Measurements from ENCODE around the gene PCSK5. TPM values are rescaled to one million over a fixed set of nuclear protein-coding genes. Genes with fewer than 3 reads are reported as not detected.
A peak's percentile ranks its signal among the peaks of the same experiment; 100 is the strongest.

Gene PCSK5
- total RNA-seq, 2 experiments from 2014 or later, result 0.76 TPM; not detected in 1

GRCh38 chr9:76351006-76351405 is 460.5 kb downstream of the PCSK5 start:
- intact Hi-C loops (cut with micrococcal nuclease; ENCODE audit: unreplicated experiment), result no loop called here

DNA sequence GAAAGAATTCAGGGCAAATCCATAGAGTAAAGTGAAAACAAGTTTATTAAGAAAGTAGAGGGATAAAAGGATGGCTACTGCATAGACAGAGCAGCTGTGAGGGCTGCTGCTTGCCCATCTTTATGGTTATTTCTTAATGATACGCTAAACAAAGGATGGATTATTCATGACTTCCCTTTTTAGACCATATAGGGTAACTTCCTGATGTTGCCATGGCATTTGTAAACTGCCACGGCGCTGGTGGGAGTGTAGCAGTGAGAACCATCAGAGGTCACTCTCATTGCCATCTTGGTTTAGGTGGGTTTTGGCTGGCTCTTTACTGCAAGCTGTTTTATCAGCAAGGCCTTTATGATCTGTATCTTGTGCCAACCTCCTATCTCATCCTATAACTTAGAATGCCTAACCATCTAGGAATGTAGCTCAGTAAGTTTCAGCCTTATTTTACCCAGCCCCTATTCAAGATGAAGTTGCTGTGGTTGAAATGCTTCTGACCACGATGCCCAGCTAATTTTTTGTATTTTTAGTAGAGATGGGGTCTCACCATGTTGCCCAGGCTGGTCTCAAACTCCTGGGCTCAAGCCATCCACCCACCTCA is 461.6 kb downstream of the PCSK5 start:
- Histone ChIP-seq H3K79me2 (ENCODE audit: insufficient read depth, low read depth, low read length) (no peaks in the 10 kb centered on the region), H3K4me2 (ENCODE audit: low read length) (no peak overlapping the region), H3K9me2 (ENCODE audit: insufficient read depth, low read length) (no peaks in the 10 kb centered on the region), H3K4me1 (ENCODE audit: insufficient read depth, low read length, poor library complexity, severe bottlenecking) (no peaks in the 10 kb centered on the region), H3K4me3 (ENCODE audit: low read depth, low read length, poor library complexity, severe bottlenecking) (no peak overlapping the region), H3K9me3 (ENCODE audit: low read length) (no peaks in the 10 kb centered on the region), H2AFZ (ENCODE audit: low read length) (no peak overlapping the region), H4K20me1 (ENCODE audit: insufficient read depth, low read length) (no peaks in the 10 kb centered on the region), H3K27ac (ENCODE audit: low read depth, low read length, poor library complexity, severe bottlenecking) (no peak overlapping the region), H3K36me3 (ENCODE audit: insufficient read depth, low read length) (no peaks in the 10 kb centered on the region)
- BruUV-seq (replicated peaks), result no TSS peak
- intact Hi-C loops (cut with micrococcal nuclease; ENCODE audit: unreplicated experiment), result no loop called here
- POLR2A ChIA-PET, result interaction anchor here (0.6 to 1.5 kb wide), 2 partner anchors 17 to 31 kb away, joined by 3 to 5 read pairs; no protein-coding TSS in a partner anchor
- CTCF ChIA-PET (ENCODE audit: unreplicated experiment), result no interaction called here
- DNase-seq (ENCODE audit: low spot score), result no peak
- TF ChIP-seq, protein P1, sequence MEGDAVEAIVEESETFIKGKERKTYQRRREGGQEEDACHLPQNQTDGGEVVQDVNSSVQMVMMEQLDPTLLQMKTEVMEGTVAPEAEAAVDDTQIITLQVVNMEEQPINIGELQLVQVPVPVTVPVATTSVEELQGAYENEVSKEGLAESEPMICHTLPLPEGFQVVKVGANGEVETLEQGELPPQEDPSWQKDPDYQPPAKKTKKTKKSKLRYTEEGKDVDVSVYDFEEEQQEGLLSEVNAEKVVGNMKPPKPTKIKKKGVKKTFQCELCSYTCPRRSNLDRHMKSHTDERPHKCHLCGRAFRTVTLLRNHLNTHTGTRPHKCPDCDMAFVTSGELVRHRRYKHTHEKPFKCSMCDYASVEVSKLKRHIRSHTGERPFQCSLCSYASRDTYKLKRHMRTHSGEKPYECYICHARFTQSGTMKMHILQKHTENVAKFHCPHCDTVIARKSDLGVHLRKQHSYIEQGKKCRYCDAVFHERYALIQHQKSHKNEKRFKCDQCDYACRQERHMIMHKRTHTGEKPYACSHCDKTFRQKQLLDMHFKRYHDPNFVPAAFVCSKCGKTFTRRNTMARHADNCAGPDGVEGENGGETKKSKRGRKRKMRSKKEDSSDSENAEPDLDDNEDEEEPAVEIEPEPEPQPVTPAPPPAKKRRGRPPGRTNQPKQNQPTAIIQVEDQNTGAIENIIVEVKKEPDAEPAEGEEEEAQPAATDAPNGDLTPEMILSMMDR (conservative IDR thresholded peaks at IDR 0.05; ENCODE audit: low read length), result no peak
- no peak for TF ChIP-seq EZH2phosphoT487 (IDR thresholded peaks at IDR 0.05; ENCODE audit: borderline replicate concordance, low read depth, low read length)

More at GRCh38 chr9:76351006-76351405, 460.5 kb downstream of the PCSK5 start:
- Histone ChIP-seq H3K79me2 (ENCODE audit: insufficient read depth, low read depth, low read length) (no peaks in the 10 kb centered on the region), H3K9me2 (ENCODE audit: insufficient read depth, low read length) (no peaks in the 10 kb centered on the region), H3K27ac (ENCODE audit: low read depth, low read length, poor library complexity, severe bottlenecking) (no peak overlapping the region), H4K20me1 (ENCODE audit: insufficient read depth, low read length) (no peaks in the 10 kb centered on the region), H2AFZ (ENCODE audit: low read length) (no peak overlapping the region), H3K9me3 (ENCODE audit: low read length) (no peaks in the 10 kb centered on the region), H3K4me3 (ENCODE audit: low read depth, low read length, poor library complexity, severe bottlenecking) (no peak overlapping the region), H3K36me3 (ENCODE audit: insufficient read depth, low read length) (no peaks in the 10 kb centered on the region), H3K4me1 (ENCODE audit: insufficient read depth, low read length, poor library complexity, severe bottlenecking) (no peaks in the 10 kb centered on the region), H3K4me2 (ENCODE audit: low read length) (no peak overlapping the region)
- CTCF ChIA-PET (ENCODE audit: unreplicated experiment), result no interaction called here
- TF ChIP-seq, protein P1 (conservative IDR thresholded peaks at IDR 0.05; ENCODE audit: low read length), result no peak
- no peak for TF ChIP-seq EZH2phosphoT487 (IDR thresholded peaks at IDR 0.05; ENCODE audit: borderline replicate concordance, low read depth, low read length)
- peak; percentile 19 for DNase-seq (ENCODE audit: low spot score)
- no TSS peak for BruUV-seq (replicated peaks)
- POLR2A ChIA-PET, result interaction anchor here (1.0 kb wide), 3 partner anchors 9 to 37 kb away, joined by 5 read pairs; no protein-coding TSS in a partner anchor

GRCh38 chr9:76353280-76353679 is 462.8 kb downstream of the PCSK5 start:
- Histone ChIP-seq H2AFZ (ENCODE audit: low read length) (no peak overlapping the region), H3K36me3 (ENCODE audit: insufficient read depth, low read length) (no peaks in the 10 kb centered on the region), H3K9me3 (ENCODE audit: low read length) (no peaks in the 10 kb centered on the region), H3K9me2 (ENCODE audit: insufficient read depth, low read length) (no peaks in the 10 kb centered on the region), H3K27ac (ENCODE audit: low read depth, low read length, poor library complexity, severe bottlenecking) (no peak overlapping the region), H3K4me3 (ENCODE audit: low read depth, low read length, poor library complexity, severe bottlenecking) (no peak overlapping the region), H4K20me1 (ENCODE audit: insufficient read depth, low read length) (no peaks in the 10 kb centered on the region), H3K79me2 (ENCODE audit: insufficient read depth, low read depth, low read length) (no peaks in the 10 kb centered on the region), H3K4me1 (ENCODE audit: insufficient read depth, low read length, poor library complexity, severe bottlenecking) (no peaks in the 10 kb centered on the region), H3K4me2 (ENCODE audit: low read length) (no peak overlapping the region)
- intact Hi-C loops (cut with micrococcal nuclease; ENCODE audit: unreplicated experiment), result no loop called here
- CTCF ChIA-PET (ENCODE audit: unreplicated experiment), result no interaction called here
- TF ChIP-seq, protein P1 (conservative IDR thresholded peaks at IDR 0.05; ENCODE audit: low read length), result no peak
- TF ChIP-seq EZH2phosphoT487 (IDR thresholded peaks at IDR 0.05; ENCODE audit: borderline replicate concordance, low read depth, low read length), result no peak
- no TSS peak for BruUV-seq (replicated peaks)
- POLR2A ChIA-PET, result interaction anchor here (1.5 kb wide), 1 partner anchor 16 kb away, joined by 5 read pairs; no protein-coding TSS in a partner anchor
- no peak for DNase-seq (ENCODE audit: low spot score)

All from OCI-LY7 (cell line).